Fibroblast of lung (primary cell): ENCODE results near the gene CDH5. TPM values are rescaled to one million over a fixed set of nuclear protein-coding genes. Genes with fewer than 3 reads are reported as not detected.

Source experiments
- DNase-seq, 2 donors: peaks; one replicate each; pipeline versions ENCODE4 v3.0.0 to v3.0.0-alpha.2; 2010; ENCODE audit warnings: low read depth in 2 of 2
- H2AFZ ChIP-seq: 2 replicates; pipeline ENCODE4 v1.5.1; 2012; ENCODE audit warnings: low read length, control low read depth, inconsistent platforms
- H3K27ac ChIP-seq: 2 replicates; pipeline ENCODE4 v1.5.1; 2011; ENCODE audit warnings: low read length, control low read depth; ENCODE audit not compliant: insufficient read depth
- H3K27me3 ChIP-seq: 2 replicates; pipeline ENCODE4 v1.5.1; 2011; ENCODE audit warnings: mild to moderate bottlenecking, low read length; ENCODE audit not compliant: control insufficient read depth, insufficient read depth
- H3K36me3 ChIP-seq: 2 replicates; pipeline ENCODE4 v1.5.1; 2011; ENCODE audit warnings: low read length; ENCODE audit not compliant: control insufficient read depth, insufficient read depth
- H3K4me1 ChIP-seq: 2 replicates; pipeline ENCODE4 v1.5.1; 2011; ENCODE audit warnings: low read length; ENCODE audit not compliant: control insufficient read depth, insufficient read depth; ENCODE audit errors: extremely low read depth
- H3K4me2 ChIP-seq: 2 replicates; pipeline ENCODE4 v1.5.1; 2011; ENCODE audit warnings: low read length, control low read depth; ENCODE audit not compliant: insufficient read depth; ENCODE audit errors: extremely low read depth
- H3K4me3 ChIP-seq, 4 experiments: fragments of 200-600 bp in 1 of 4; sonication (generic) in 1 of 4; replicated peaks in 1 of 4; 2 replicates each; pipeline ENCODE4 v1.5.1; 2011 to 2016; ENCODE audit warnings: low read length in 4 of 4, low read depth in 3 of 4, mild to moderate bottlenecking in 3 of 4, control low read depth in 2 of 4, inconsistent platforms in 1 of 4, mixed read lengths in 1 of 4; ENCODE audit not compliant: insufficient read depth in 1 of 4; ENCODE audit errors: control extremely low read depth in 1 of 4
- H3K79me2 ChIP-seq: 2 replicates; pipeline ENCODE4 v1.5.1; 2012; ENCODE audit warnings: mild to moderate bottlenecking, low read length, inconsistent platforms; ENCODE audit not compliant: control insufficient read depth, insufficient read depth
- H3K9ac ChIP-seq: 2 replicates; pipeline ENCODE4 v1.5.1; 2011; ENCODE audit warnings: mild to moderate bottlenecking, low read length, control low read depth; ENCODE audit not compliant: insufficient read depth
- H3K9me3 ChIP-seq: 2 replicates; pipeline ENCODE4 v1.5.1; 2012; ENCODE audit warnings: low read depth, low read length; ENCODE audit not compliant: control insufficient read depth, insufficient read depth
- H4K20me1 ChIP-seq: 2 replicates; pipeline ENCODE4 v1.5.1; 2011; ENCODE audit warnings: low read length; ENCODE audit not compliant: control insufficient read depth, insufficient read depth; ENCODE audit errors: extremely low read depth
- CTCF ChIP-seq, 2 donors: IDR thresholded peaks in 1 of 2; conservative IDR thresholded peaks in 1 of 2; 1 replicate in 1 of 2; 2 replicates in 1 of 2; pipeline ENCODE4 v1.5.1; 2011 to 2012; ENCODE audit warnings: low read length in 2 of 2, control low read depth in 1 of 2, inconsistent platforms in 1 of 2, low read depth in 1 of 2, mild to moderate bottlenecking in 1 of 2
- EZH2 ChIP-seq: IDR thresholded peaks from 2 replicates; pipeline ENCODE4 v1.5.1; 2012; ENCODE audit warnings: low read length, control low read depth, mild to moderate bottlenecking; ENCODE audit errors: missing control alignments
- polyA plus RNA-seq, 2 donors: library from polyadenylated mRNA; depleted of rRNA in 1 of 2; stranded (reverse) in 1 of 2; unstranded in 1 of 2; fragments of >200 nt; gene quantifications; 2 replicates each; pipeline ENCODE4 v1.2.1, GENCODE V29; 2011 to 2012; ENCODE audit warnings: missing spikeins in 1 of 2
- total RNA-seq: library from RNA; depleted of rRNA; stranded (reverse); fragments of >200 nt; gene quantifications from 2 replicates; pipeline ENCODE4 v1.2.1, GENCODE V29; 2014

CDH5 gene
- total and polyA plus RNA-seq, 2 donors (not counting 1 experiment from before 2014, with no cell fraction given) = 0.02 TPM; not detected in 1

- no peak overlapping the region for H2AFZ ChIP-seq
- H3K9me3 ChIP-seq = no peaks in the 10 kb centered on the region
- no peak overlapping the region for H3K4me2 ChIP-seq
- H3K9ac ChIP-seq = no peak overlapping the region
- H3K4me1 ChIP-seq = no peaks in the 10 kb centered on the region
- H3K27me3 ChIP-seq = peaks cover 2% of the 10 kb centered on the region
- TF ChIP-seq CTCF (conservative IDR thresholded peaks at IDR 0.05 in 1 of 2, IDR thresholded peaks at IDR 0.05 in 1 of 2; ENCODE audit: low read depth in 1 of 2, low read length in 2 of 2) (no peak), EZH2 (no peak)
- no peak for DNase-seq
- H3K4me3 ChIP-seq = no peak overlapping the region
- no peak overlapping the region for H3K27ac ChIP-seq
- no peaks in the 10 kb centered on the region for H3K36me3 ChIP-seq
- no peaks in the 10 kb centered on the region for H3K79me2 ChIP-seq
- no peaks in the 10 kb centered on the region for H4K20me1 ChIP-seq
These were observed 24.0 kb downstream of the CDH5 start for GRCh38 chr16:66390346-66391108.

- Histone ChIP-seq H3K27me3 (no peaks in the 10 kb centered on the region), H3K9ac (no peak overlapping the region), H3K4me1 (no peaks in the 10 kb centered on the region), H3K4me2 (no peak overlapping the region), H3K79me2 (no peaks in the 10 kb centered on the region), H3K4me3 (no peak overlapping the region), H3K36me3 (no peaks in the 10 kb centered on the region), H3K9me3 (no peaks in the 10 kb centered on the region), H2AFZ (no peak overlapping the region), H3K27ac (no peak overlapping the region), H4K20me1 (no peaks in the 10 kb centered on the region)
- no peak for DNase-seq
- TF ChIP-seq CTCF (conservative IDR thresholded peaks at IDR 0.05 in 1 of 2, IDR thresholded peaks at IDR 0.05 in 1 of 2; ENCODE audit: low read depth in 1 of 2, low read length in 2 of 2) = no peak
- no peak for TF ChIP-seq EZH2
These were observed 25.5 kb downstream of the CDH5 start for GRCh38 chr16:66391726-66392670.
